Right lobe of liver (tissue), 4 donors: ENCODE data around the gene NYAP2.

Experiments
- CTCF ChIP-seq, 4 donors: fragments of 200-600 bp in 3 of 4; fragments of 450-650 bp in 1 of 4; IDR thresholded peaks; one replicate each; pipeline versions ENCODE4 v1.5.1 to v1.8.0; 2016 to 2022; ENCODE audit warnings: antibody characterized with exemption in 4 of 4, mild to moderate bottlenecking in 2 of 4
- POLR2A ChIP-seq: fragments of 450-650 bp; IDR thresholded peaks from one replicate; pipeline ENCODE4 v1.6.1; 2017; ENCODE audit warnings: antibody characterized with exemption, mild to moderate bottlenecking
- donor health status: DM: no; HTN: no; CAD: no.
- donor health status: DM: no; HTN: no; CAD: no.
- donor health status: DM: no; HTN: yes; CAD: no.

- TF ChIP-seq CTCF (IDR thresholded peaks at IDR 0.05) (no peak), POLR2A (no peak)
These were observed 54.9 kb downstream of the NYAP2 start for GRCh38 chr2:225454412-225454811.
